ENCODE data around the gene CC2D2B. TPM values are rescaled to one million over a fixed set of nuclear protein-coding genes. Genes with fewer than 3 reads are reported as not detected.

CC2D2B gene
- polyA plus RNA-seq, 3 donors from 2014 or later, result 0.17 to 0.25 TPM; not detected in 1

DNA sequence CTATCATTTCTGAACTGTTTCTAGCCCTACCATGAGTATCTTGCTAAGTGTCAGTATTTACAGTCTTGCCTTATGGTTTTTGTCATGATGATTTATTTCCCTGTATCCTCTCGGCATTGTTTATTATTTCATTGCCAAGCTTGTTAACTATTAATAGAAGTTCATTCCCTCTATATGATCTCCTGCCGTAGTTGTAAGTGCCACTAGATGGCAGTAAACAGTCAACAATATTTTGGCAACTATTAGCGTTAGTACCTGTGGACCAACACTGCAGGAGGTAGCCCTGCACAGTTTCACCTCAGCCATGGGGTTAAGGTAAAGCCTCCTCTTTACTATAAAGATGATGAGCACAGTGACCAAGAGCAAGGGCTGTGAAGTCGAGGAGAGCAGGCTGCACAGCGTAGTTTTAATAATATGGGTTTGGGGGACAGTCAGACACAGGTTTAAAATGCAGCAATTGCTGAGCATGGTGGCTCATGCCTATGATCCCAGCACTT is 109.5 kb downstream of the CC2D2B start:
- no peak overlapping the region for H3K4me3 Mint-ChIP-seq
- no peak overlapping the region for H3K27ac Mint-ChIP-seq
- peak; percentile 33 to 43 (median 38) for DNase-seq
- H3K4me1 Mint-ChIP-seq, result no peaks in the 10 kb centered on the region
- no peaks in the 10 kb centered on the region for H3K9me3 Mint-ChIP-seq
- H3K36me3 Mint-ChIP-seq, result peaks cover 0 to 6% (median 0%) of the 10 kb centered on the region in 3 donors
- peaks cover 0 to 10% (median 4%) of the 10 kb centered on the region in 3 donors for H3K27me3 Mint-ChIP-seq (ENCODE audit: low read depth in 3 of 3)

DNA sequence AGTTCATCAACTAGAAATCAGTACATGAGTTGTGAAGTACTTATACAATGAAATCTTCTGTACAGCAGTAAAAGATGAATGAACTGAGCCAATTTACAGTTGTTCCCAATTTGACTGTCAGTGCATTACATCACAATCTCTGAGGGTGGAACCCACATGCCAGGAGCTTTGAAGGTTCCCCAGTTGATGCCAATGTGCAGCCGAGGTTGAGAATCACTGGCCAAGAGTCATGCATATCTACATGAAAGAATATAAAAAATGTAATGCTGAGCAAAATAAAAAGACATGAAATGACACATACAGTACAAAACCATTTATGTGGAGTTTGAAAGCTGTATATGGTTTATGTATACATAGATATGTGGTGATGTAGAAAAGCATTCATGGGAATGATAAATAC is 113.6 kb downstream of the CC2D2B start:
- no peaks in the 10 kb centered on the region for H3K4me1 Mint-ChIP-seq
- H3K27me3 Mint-ChIP-seq (ENCODE audit: low read depth in 3 of 3), result peaks cover 2 to 6% (median 2%) of the 10 kb centered on the region in 3 donors
- no peak overlapping the region for H3K27ac Mint-ChIP-seq
- no peak overlapping the region for H3K4me3 Mint-ChIP-seq
- H3K36me3 Mint-ChIP-seq, result peaks cover 0 to 6% (median 0%) of the 10 kb centered on the region in 3 donors
- no peaks in the 10 kb centered on the region for H3K9me3 Mint-ChIP-seq
- no peak for DNase-seq

DNA sequence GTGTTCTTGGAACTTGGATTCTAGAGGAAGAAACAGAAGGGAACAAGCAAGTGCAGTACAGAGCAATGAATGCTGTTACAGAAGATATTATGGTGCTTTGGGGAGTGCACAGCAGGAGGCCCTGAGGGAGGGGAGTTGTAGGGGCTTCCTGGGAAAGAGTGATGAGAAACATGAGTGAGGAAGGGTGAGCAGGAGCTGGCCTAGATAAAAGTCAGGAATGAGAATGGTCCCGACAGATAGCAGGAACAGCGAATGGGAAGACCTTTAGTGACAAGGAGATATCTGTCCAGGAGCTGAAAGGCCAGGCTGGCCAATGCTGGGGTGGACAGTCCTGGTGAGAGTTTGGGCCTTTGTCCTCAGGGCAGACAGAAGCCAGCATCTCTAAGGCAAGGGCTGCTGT is 115.0 kb downstream of the CC2D2B start:
- no peaks in the 10 kb centered on the region for H3K4me1 Mint-ChIP-seq
- DNase-seq, result no peak

DNA sequence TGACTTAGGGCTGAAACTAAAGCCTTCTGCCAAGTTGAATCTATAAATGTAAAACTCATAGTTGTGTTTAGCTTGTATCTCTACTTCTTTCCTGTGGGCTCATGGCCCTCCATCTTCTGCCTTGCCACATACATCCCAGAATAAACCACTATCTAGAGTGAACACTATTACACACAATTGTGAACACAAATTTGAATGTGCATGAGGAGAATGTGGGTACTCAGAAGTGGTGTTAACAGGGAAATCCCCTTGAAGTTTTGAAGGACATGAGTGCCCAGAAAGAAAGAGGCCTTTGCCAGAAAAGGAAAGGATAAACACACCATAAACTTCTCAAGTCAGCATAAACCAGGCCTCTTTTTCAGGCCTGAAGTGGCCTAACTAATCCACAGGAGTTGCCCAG is 115.4 kb downstream of the CC2D2B start:
- peaks cover 2 to 6% (median 4%) of the 10 kb centered on the region in 3 donors for H3K27me3 Mint-ChIP-seq (ENCODE audit: low read depth in 3 of 3)
- no peak overlapping the region for H3K4me3 Mint-ChIP-seq
- H3K27ac Mint-ChIP-seq, result no peak overlapping the region
- DNase-seq, result no peak
- no peaks in the 10 kb centered on the region for H3K4me1 Mint-ChIP-seq
- peaks cover 0 to 6% (median 0%) of the 10 kb centered on the region in 3 donors for H3K36me3 Mint-ChIP-seq
- H3K9me3 Mint-ChIP-seq, result no peaks in the 10 kb centered on the region

More for the DNA sequence above, 115.0 kb downstream of the CC2D2B start:
- Mint-ChIP-seq H3K27ac (no peak overlapping the region), H3K27me3 (ENCODE audit: low read depth in 3 of 3) (peaks cover 2 to 6% (median 2%) of the 10 kb centered on the region in 3 donors), H3K9me3 (no peaks in the 10 kb centered on the region), H3K36me3 (peaks cover 0 to 6% (median 0%) of the 10 kb centered on the region in 3 donors), H3K4me3 (no peak overlapping the region)

DNA sequence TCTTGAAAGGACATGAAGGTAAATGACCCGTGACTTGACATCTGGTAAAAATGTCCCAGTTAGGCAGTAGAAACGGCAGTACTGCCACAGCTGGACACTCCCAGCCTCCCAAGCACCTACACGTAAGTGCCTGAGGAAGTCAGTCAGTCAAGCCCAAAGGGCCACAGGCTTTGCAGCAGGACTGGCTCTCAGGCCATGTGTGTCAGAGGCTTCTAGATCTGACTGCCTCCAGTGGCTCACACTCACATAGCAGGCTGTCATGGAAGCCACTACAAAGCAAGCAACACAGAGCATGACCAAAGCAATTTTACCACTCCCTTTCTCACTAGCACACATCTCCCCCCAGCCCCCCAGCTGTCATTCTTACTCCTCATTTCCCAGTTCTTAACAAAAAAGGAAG is 117.8 kb downstream of the CC2D2B start:
- H3K27me3 Mint-ChIP-seq (ENCODE audit: low read depth in 3 of 3), result peaks cover 0 to 4% (median 2%) of the 10 kb centered on the region in 3 donors
- no peaks in the 10 kb centered on the region for H3K4me1 Mint-ChIP-seq
- peaks cover 0 to 6% (median 0%) of the 10 kb centered on the region in 3 donors for H3K36me3 Mint-ChIP-seq
- no peak overlapping the region for H3K4me3 Mint-ChIP-seq
- H3K27ac Mint-ChIP-seq, result no peak overlapping the region
- DNase-seq, result no peak
- H3K9me3 Mint-ChIP-seq, result no peaks in the 10 kb centered on the region

DNA sequence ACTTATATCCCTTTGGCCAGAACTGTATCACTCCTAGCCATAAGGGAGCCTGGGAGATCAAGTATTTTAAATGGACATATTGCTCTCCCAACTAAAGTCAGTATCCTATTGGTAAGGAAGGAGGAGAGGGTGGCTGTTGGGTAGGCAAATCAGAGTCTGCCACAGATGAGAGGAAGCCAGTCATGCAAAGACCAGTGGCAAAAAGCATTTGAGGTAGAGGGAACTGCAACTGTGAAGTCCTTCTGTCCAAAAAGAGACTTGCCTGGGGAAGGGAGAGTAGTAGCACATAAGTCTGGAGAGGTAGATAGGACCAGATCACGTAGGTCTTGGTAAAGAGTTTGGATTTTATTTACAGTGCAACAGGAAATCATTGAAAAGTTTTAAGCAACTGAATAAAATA is 126.8 kb downstream of the CC2D2B start:
- peaks cover 0 to 7% (median 0%) of the 10 kb centered on the region in 3 donors for H3K36me3 Mint-ChIP-seq
- no peak overlapping the region for H3K27ac Mint-ChIP-seq
- H3K9me3 Mint-ChIP-seq, result peaks cover 0 to 3% (median 0%) of the 10 kb centered on the region in 6 donors
- H3K4me3 Mint-ChIP-seq, result no peak overlapping the region
- no peaks in the 10 kb centered on the region for H3K4me1 Mint-ChIP-seq
- no peak for DNase-seq
- H3K27me3 Mint-ChIP-seq (ENCODE audit: low read depth in 3 of 3), result peaks cover 0 to 5% (median 4%) of the 10 kb centered on the region in 3 donors

DNA sequence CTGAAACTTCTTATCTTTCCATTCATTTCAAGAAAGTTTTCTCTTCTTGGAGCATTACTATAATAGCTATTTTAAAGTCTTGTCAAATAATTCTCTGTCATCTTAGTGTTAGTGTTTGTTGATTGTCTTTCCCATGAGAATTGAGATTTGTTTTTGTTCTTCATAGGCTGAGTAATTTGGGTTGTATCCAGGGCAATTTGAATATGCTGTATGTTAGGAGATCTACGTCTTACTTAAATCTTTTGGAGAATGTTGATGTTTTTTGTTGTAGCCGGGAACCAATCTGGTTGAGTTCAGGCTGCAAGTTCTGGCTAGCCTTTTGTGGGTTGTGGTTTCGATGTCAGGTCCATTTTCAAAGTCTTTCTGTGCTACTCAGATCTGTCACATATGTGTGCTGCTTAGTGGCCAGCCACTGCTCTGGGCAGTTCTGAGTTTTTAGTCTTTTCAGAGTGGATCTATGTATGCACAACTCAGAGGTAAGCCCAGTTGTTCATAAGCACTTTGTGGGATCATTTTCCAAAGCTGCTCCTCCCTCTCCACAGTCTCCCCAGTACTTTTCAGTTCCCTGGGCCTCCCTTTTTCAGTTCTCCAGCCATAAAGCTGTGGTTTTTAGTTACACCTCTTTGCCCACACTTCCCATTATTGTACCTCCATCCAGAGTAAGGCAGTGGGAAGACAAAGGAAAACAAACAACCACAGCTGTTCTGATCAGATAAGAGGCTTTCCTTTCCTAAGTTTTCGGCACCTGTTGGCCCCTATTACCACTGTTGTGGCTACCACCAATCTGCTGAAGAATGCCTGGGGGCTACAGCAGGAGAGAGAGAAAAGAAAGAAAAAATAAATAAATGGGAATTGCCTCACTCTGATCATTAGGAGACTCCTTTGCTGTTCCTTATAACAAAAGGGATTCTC is 131.0 kb downstream of the CC2D2B start:
- H3K4me3 Mint-ChIP-seq, result no peak overlapping the region
- peaks cover 0 to 7% (median 0%) of the 10 kb centered on the region in 3 donors for H3K36me3 Mint-ChIP-seq
- H3K27ac Mint-ChIP-seq, result no peak overlapping the region
- H3K4me1 Mint-ChIP-seq, result peaks cover 6 to 8% of the 10 kb centered on the region in 2 donors
- peaks cover 0 to 9% (median 4%) of the 10 kb centered on the region in 3 donors for H3K27me3 Mint-ChIP-seq (ENCODE audit: low read depth in 3 of 3)
- H3K9me3 Mint-ChIP-seq, result peaks cover 0 to 3% (median 0%) of the 10 kb centered on the region in 6 donors
- no peak for DNase-seq

DNA sequence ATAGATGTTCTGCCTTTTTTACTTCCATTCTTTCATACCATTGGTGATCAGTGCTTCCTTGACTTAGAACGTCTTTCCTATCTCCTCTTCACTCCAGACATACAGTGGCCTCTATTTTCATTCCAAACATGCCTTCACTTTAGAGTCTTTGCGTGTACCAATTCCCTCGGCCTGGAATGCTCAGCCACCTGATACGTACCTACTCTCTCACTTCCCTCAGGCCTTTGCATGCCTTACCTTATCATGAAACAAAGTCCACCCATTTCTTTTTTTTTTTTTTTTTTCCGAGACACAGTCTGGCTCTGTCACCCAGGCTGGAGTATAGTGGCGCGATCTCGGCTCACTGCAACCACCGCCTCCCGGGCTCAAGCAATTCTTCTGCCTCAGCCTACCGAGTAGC is 133.4 kb downstream of the CC2D2B start:
- DNase-seq, result no peak
- peaks cover 0 to 10% (median 0%) of the 10 kb centered on the region in 3 donors for H3K36me3 Mint-ChIP-seq
- H3K9me3 Mint-ChIP-seq, result no peaks in the 10 kb centered on the region
- no peak overlapping the region for H3K27ac Mint-ChIP-seq
- peaks cover 0 to 7% (median 4%) of the 10 kb centered on the region in 3 donors for H3K27me3 Mint-ChIP-seq (ENCODE audit: low read depth in 3 of 3)
- no peak overlapping the region for H3K4me3 Mint-ChIP-seq
- H3K4me1 Mint-ChIP-seq, result peaks cover 23 to 30% of the 10 kb centered on the region in 2 donors

DNA sequence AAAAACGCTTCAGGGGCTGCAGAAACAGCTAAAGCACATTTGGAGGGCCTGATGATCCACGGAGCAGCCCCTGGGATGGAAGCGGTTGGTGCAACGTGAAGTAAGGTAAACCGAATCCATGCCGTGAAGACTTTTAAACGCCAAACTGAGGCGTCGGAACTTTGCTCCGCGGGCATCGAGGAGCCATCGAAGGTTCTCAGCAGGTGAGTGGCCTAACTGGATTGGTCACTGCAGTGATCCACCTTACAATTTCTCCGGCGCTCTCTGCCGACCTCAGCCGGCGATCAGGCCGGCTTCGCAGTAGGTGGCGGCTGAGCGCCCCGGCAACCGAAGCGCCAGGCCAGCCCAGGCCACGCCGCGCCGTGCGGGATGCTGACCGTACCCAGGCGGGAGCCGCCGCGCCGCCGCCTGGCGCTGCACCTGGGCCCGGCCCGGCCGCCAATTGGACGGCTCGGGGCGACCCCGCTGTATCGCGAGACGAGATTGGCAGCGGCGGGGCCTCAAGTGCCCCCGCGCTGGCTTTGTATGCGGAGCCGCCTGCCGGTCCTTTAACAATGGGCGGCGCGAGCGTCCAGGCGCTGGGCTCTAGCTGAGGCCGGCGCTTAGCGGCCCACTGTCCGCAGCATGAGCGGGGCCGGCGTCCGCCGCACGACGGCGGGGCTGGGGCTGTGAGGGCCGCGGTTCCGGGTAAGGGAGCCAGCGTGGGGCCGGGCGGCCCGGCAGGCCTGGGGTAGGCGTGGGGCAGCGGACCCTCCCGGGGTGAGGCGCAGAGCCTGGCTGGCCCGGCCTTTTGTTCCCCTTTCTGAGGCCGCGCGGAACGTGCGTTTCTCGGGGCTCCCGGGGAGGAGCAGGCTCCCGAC is 135.5 kb downstream of the CC2D2B start, which contains the start of gene CCNJ:
TSS of gene CCNJ (plus strand) at position 551 of the 860 bp plus-strand sequence. CDS start 811 bp downstream, outside the sequence.
- H3K36me3 Mint-ChIP-seq, result peaks cover 0 to 18% (median 3%) of the 10 kb centered on the region in 3 donors

DNA sequence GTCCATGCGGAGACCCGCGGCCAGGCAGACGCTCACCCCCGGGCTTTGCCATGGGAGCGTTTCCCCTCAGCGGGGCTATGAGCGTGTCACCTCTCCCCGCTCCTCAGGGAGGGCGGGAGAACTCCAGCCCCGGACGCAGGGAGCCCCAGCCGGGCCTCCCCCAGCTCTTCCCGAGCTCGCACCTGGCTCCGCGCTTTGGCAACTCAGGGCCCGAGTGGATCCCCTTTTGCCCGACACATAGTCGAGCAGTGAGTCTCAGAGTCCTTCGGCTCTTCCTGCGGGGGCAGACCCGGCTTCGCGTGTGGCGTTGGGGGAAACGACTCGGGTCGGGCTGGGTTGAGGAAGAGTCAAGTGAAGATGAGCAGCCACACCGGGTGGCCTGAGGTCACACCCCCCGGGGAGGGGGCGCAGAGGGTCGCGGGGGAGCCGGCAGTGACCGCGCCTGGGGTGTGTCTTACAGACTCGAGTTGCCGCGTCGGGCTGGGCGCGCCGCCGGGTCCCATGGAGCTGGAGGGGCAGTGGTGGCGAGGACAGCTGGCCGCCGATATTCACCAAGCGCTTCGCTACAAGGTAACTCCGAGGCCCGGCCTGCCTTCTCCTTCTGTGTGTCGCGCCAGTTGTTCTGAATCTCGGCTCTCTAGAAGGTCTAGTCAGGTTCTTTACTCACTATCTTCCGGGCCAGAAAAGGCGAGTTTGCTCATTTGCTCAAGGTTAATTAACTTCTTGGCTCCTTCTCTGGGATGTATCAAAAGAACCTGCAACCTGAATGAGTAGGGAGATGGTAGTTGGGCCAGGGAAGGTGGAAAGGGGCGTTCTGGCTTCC is 136.3 kb downstream of the CC2D2B start:
- Mint-ChIP-seq H3K36me3 (peaks cover 0 to 14% (median 3%) of the 10 kb centered on the region in 3 donors), H3K27ac (peak overlapping the region; percentile 69 to 92 (median 82)), H3K9me3 (no peaks in the 10 kb centered on the region), H3K4me3 (peak overlapping the region; percentile 86 to 93 (median 91)), H3K27me3 (ENCODE audit: low read depth in 3 of 3) (peaks cover 0 to 4% (median 0%) of the 10 kb centered on the region in 3 donors), H3K4me1 (peaks cover 33 to 39% of the 10 kb centered on the region in 2 donors)
- DNase-seq, result peak in 2 of 3 donors; percentile 47 to 49

More for the DNA sequence above, 135.5 kb downstream of the CC2D2B start, which contains the start of gene CCNJ:
- peak; percentile 83 to 85 (median 84) for DNase-seq
- Mint-ChIP-seq H3K27ac (peak within 1 kb of the TSS; percentile 79 to 92 (median 86)), H3K4me3 (peak within 1 kb of the TSS; percentile 86 to 93 (median 91)), H3K27me3 (ENCODE audit: low read depth in 3 of 3) (peaks cover 0 to 4% (median 0%) of the 10 kb centered on the region in 3 donors), H3K4me1 (peaks cover 31 to 39% of the 10 kb centered on the region in 2 donors), H3K9me3 (no peaks in the 10 kb centered on the region)

DNA sequence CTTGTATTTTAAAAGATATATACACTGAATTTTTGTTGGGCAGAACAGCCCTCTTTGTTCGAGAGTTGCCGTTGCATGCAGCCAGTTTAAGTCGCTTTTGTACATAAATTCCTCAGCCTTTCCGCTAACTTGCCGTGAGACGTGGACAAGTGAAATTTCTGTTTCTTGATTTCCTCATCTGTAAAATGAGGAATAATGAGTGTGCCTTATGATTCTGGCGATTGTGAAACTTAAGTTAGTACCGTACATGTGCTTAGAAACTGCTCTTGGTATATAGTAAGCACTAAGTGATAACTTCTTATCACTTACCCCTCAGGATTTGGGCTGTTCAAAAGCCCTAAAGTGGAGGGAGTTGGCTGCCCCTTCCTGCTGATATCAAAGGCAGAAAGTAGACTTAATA is 137.0 kb downstream of the CC2D2B start:
- peaks cover 0 to 4% (median 0%) of the 10 kb centered on the region in 3 donors for H3K27me3 Mint-ChIP-seq (ENCODE audit: low read depth in 3 of 3)
- peak overlapping the region; percentile 69 to 92 (median 82) for H3K27ac Mint-ChIP-seq
- H3K36me3 Mint-ChIP-seq, result peaks cover 0 to 18% (median 3%) of the 10 kb centered on the region in 3 donors
- H3K9me3 Mint-ChIP-seq, result no peaks in the 10 kb centered on the region
- no peak for DNase-seq
- peak overlapping the region; percentile 86 to 93 (median 91) for H3K4me3 Mint-ChIP-seq
- H3K4me1 Mint-ChIP-seq, result peaks cover 37 to 39% of the 10 kb centered on the region in 2 donors

DNA sequence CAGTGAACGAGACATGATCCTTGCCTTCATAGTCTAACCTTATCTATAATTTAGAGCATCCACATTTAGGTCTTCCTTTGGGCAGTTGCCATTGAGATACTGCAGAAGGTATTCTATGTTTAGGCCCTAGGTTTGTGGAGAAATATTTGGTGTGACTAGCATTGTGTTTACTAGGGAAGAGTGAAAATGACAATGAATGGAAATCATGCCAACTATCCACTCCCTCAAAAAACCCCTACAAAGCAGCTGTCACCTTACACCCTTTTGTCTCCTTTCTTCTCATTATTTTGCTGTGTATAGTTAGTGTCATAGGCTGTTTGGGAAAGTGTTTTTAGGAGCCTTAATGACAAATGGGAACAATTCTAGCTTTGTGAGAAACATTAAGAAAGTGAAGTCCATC is 138.8 kb downstream of the CC2D2B start:
- peaks cover 37 to 39% of the 10 kb centered on the region in 2 donors for H3K4me1 Mint-ChIP-seq
- DNase-seq, result no peak
- peaks cover 0 to 19% (median 3%) of the 10 kb centered on the region in 3 donors for H3K36me3 Mint-ChIP-seq

More for the DNA sequence above, 138.8 kb downstream of the CC2D2B start:
- no peak overlapping the region for H3K27ac Mint-ChIP-seq
- H3K27me3 Mint-ChIP-seq (ENCODE audit: low read depth in 3 of 3), result peaks cover 0 to 4% (median 0%) of the 10 kb centered on the region in 3 donors
- no peak overlapping the region for H3K4me3 Mint-ChIP-seq
- no peaks in the 10 kb centered on the region for H3K9me3 Mint-ChIP-seq
